ENCODE measurements around the gene BGLAP.

GRCh38 chr1:156262461-156263287, 20.7 kb downstream of the BGLAP start:
- TF ChIP-seq CTCF (IDR thresholded peaks at IDR 0.05; ENCODE audit: low read depth, low read length) (no peak), EZH2phosphoT487 (IDR thresholded peaks at IDR 0.05; ENCODE audit: low read depth) (no peak)

Data from OCI-LY3 (cell line).